Measurements from ENCODE around the gene ANKRD36B.
"Not testable (repeated sequence)": the region's sequence is repeated elsewhere in the genome, so short reads cannot be mapped to it uniquely, and the experiment has no call there.

- not testable (repeated sequence) for TF ChIP-seq CTCF, POLR2A (IDR thresholded peaks at IDR 0.05)
Measured at GRCh38 chr2:97550498-97550897, 39.2 kb downstream of the ANKRD36B start.
